ENCODE measurements around the gene SPTY2D1.
"Not testable (repeated sequence)": the region's sequence is repeated elsewhere in the genome, so short reads cannot be mapped to it uniquely, and the experiment has no call there.

SPTY2D1 gene

DNA sequence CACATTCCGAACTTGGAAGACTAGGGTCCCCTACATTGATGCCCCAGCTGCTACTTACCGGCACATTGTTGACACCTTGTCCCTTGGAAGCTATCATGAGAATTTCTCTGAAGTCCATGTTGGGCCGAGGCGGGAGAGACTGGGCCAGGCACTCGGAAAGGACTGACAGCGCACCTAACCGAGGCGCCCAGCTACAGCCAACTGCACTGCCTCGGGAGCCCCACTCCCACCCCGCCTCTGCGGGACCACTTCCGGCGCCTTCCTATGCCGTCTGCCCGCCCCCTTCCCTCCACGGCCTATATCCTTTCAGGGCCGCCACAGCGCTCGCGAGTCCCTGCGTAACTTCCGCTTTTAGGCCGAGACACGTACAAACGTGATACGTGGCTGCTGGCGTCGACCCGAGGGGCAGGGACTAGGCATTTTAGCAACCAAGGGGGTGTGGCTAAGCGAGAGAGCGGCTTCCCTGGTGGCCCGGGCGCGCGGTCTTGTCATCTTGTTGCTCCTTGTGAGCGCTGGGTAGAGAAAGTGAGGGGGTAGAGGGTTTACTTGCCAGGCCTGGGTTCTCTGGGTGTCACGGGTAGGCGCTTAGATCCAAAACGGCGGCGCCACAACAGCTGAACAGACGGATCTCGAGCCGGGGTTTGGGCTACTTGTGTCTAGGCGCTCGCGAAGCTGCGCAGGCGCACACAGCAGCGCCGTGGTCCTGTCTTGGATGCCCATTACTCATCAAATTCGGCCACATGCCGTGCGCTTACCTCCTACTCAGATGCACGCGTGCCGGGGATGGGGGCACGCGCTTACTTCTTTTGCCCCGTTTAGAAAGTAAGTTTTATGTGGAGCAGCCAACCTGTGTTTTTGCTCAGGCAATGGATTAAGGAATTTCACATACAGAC, at the start of gene SPTY2D1:
SPTY2D1 (minus strand) TSS at position 203 of the 893 bp plus-strand sequence; CDS start at position 118, 85 bp downstream.
- no peaks in the 10 kb centered on the region for H3K27me3 ChIP-seq (replicated peaks; ENCODE audit: control insufficient read depth, insufficient read depth, low read length)
- no peaks in the 10 kb centered on the region for H3K36me3 ChIP-seq (ENCODE audit: control insufficient read depth, insufficient read depth, low read length, severe bottlenecking)
- H3K4me3 ChIP-seq (ENCODE audit: low read length), result peak within 1 kb of the TSS; percentile 99
- no peaks in the 10 kb centered on the region for H3K9me3 ChIP-seq (ENCODE audit: control insufficient read depth, low read length)
- H3K4me1 ChIP-seq (ENCODE audit: control insufficient read depth, insufficient read depth, low read length), result peaks cover 21% of the 10 kb centered on the region
- DNase-seq (ENCODE audit: low read depth), result peak; percentile 100
- H3K9ac ChIP-seq (ENCODE audit: low read length), result peak within 1 kb of the TSS; percentile 97

GRCh38 chr11:18682466-18682865, 48.3 kb upstream of the SPTY2D1 start:
- no peak for DNase-seq (ENCODE audit: low read depth)
- Histone ChIP-seq H3K27me3 (replicated peaks; ENCODE audit: control insufficient read depth, insufficient read depth, low read length) (no peaks in the 10 kb centered on the region), H3K4me3 (ENCODE audit: low read length) (no peak overlapping the region), H3K4me1 (ENCODE audit: control insufficient read depth, insufficient read depth, low read length) (no peaks in the 10 kb centered on the region), H3K9ac (ENCODE audit: low read length) (no peak overlapping the region), H3K9me3 (ENCODE audit: control insufficient read depth, low read length) (no peaks in the 10 kb centered on the region), H3K36me3 (ENCODE audit: control insufficient read depth, insufficient read depth, low read length, severe bottlenecking) (no peaks in the 10 kb centered on the region)

GRCh38 chr11:18681949-18682348, 47.8 kb upstream of the SPTY2D1 start:
- not testable (repeated sequence) for DNase-seq (ENCODE audit: low read depth); H3K36me3 ChIP-seq (ENCODE audit: control insufficient read depth, insufficient read depth, low read length, severe bottlenecking); H3K9me3 ChIP-seq (ENCODE audit: control insufficient read depth, low read length); H3K4me1 ChIP-seq (ENCODE audit: control insufficient read depth, insufficient read depth, low read length); H3K4me3 ChIP-seq (ENCODE audit: low read length); H3K27me3 ChIP-seq (replicated peaks; ENCODE audit: control insufficient read depth, insufficient read depth, low read length); H3K9ac ChIP-seq (ENCODE audit: low read length)

GRCh38 chr11:18677560-18677959, 43.4 kb upstream of the SPTY2D1 start:
- Histone ChIP-seq H3K4me3 (ENCODE audit: low read length) (no peak overlapping the region), H3K9me3 (ENCODE audit: control insufficient read depth, low read length) (no peaks in the 10 kb centered on the region), H3K4me1 (ENCODE audit: control insufficient read depth, insufficient read depth, low read length) (no peaks in the 10 kb centered on the region)

GRCh38 chr11:18676803-18677202, 42.7 kb upstream of the SPTY2D1 start:
- H3K4me1 ChIP-seq (ENCODE audit: control insufficient read depth, insufficient read depth, low read length), result no peaks in the 10 kb centered on the region
- H3K9ac ChIP-seq (ENCODE audit: low read length), result no peak overlapping the region
- no peaks in the 10 kb centered on the region for H3K9me3 ChIP-seq (ENCODE audit: control insufficient read depth, low read length)
- H3K27me3 ChIP-seq (replicated peaks; ENCODE audit: control insufficient read depth, insufficient read depth, low read length), result no peaks in the 10 kb centered on the region
- no peaks in the 10 kb centered on the region for H3K36me3 ChIP-seq (ENCODE audit: control insufficient read depth, insufficient read depth, low read length, severe bottlenecking)
- DNase-seq (ENCODE audit: low read depth), result no peak
- H3K4me3 ChIP-seq (ENCODE audit: low read length), result no peak overlapping the region

More at GRCh38 chr11:18677560-18677959, 43.4 kb upstream of the SPTY2D1 start:
- no peak for DNase-seq (ENCODE audit: low read depth)
- H3K36me3 ChIP-seq (ENCODE audit: control insufficient read depth, insufficient read depth, low read length, severe bottlenecking), result no peaks in the 10 kb centered on the region
- no peak overlapping the region for H3K9ac ChIP-seq (ENCODE audit: low read length)
- H3K27me3 ChIP-seq (replicated peaks; ENCODE audit: control insufficient read depth, insufficient read depth, low read length), result no peaks in the 10 kb centered on the region

- not testable (repeated sequence) for H3K4me3 ChIP-seq (ENCODE audit: low read length); H3K36me3 ChIP-seq (ENCODE audit: control insufficient read depth, insufficient read depth, low read length, severe bottlenecking); H3K9me3 ChIP-seq (ENCODE audit: control insufficient read depth, low read length); H3K4me1 ChIP-seq (ENCODE audit: control insufficient read depth, insufficient read depth, low read length); H3K9ac ChIP-seq (ENCODE audit: low read length); DNase-seq (ENCODE audit: low read depth); H3K27me3 ChIP-seq (replicated peaks; ENCODE audit: control insufficient read depth, insufficient read depth, low read length)
Observed at GRCh38 chr11:18672209-18672608, 38.1 kb upstream of the SPTY2D1 start.

- H3K4me1 ChIP-seq (ENCODE audit: control insufficient read depth, insufficient read depth, low read length), result no peaks in the 10 kb centered on the region
- no peaks in the 10 kb centered on the region for H3K9me3 ChIP-seq (ENCODE audit: control insufficient read depth, low read length)
- H3K27me3 ChIP-seq (replicated peaks; ENCODE audit: control insufficient read depth, insufficient read depth, low read length), result no peaks in the 10 kb centered on the region
- H3K4me3 ChIP-seq (ENCODE audit: low read length), result no peak overlapping the region
- no peak for DNase-seq (ENCODE audit: low read depth)
- no peaks in the 10 kb centered on the region for H3K36me3 ChIP-seq (ENCODE audit: control insufficient read depth, insufficient read depth, low read length, severe bottlenecking)
- no peak overlapping the region for H3K9ac ChIP-seq (ENCODE audit: low read length)
Observed at GRCh38 chr11:18671246-18671645, 37.1 kb upstream of the SPTY2D1 start.

DNA sequence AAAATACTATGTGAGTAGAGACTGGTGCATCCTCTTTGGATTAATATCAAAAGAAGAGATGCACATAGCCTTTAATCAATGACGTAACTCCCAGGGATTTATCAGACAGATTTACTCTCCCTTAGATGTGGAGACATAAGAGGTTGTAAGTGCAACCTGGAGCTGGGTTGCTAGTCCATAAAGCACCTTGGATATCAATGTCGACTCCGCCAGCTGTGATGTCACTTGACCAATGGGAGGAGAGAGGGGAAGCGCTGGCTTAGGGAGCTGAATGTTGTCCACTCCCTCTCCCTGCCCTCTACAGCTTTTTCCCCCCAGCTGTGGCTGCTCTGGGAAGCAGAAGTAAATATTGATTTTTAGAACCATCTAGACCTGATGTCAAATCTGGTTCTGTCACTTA, 35.6 kb upstream of the SPTY2D1 start:
- Histone ChIP-seq H3K4me1 (ENCODE audit: control insufficient read depth, insufficient read depth, low read length) (no peaks in the 10 kb centered on the region), H3K9ac (ENCODE audit: low read length) (no peak overlapping the region), H3K27me3 (replicated peaks; ENCODE audit: control insufficient read depth, insufficient read depth, low read length) (no peaks in the 10 kb centered on the region), H3K36me3 (ENCODE audit: control insufficient read depth, insufficient read depth, low read length, severe bottlenecking) (no peaks in the 10 kb centered on the region), H3K4me3 (ENCODE audit: low read length) (no peak overlapping the region), H3K9me3 (ENCODE audit: control insufficient read depth, low read length) (no peaks in the 10 kb centered on the region)
- DNase-seq (ENCODE audit: low read depth), result no peak

- DNase-seq (ENCODE audit: low read depth), result no peak
- Histone ChIP-seq H3K9me3 (ENCODE audit: control insufficient read depth, low read length) (no peaks in the 10 kb centered on the region), H3K4me1 (ENCODE audit: control insufficient read depth, insufficient read depth, low read length) (no peaks in the 10 kb centered on the region), H3K4me3 (ENCODE audit: low read length) (no peak overlapping the region), H3K36me3 (ENCODE audit: control insufficient read depth, insufficient read depth, low read length, severe bottlenecking) (no peaks in the 10 kb centered on the region), H3K27me3 (replicated peaks; ENCODE audit: control insufficient read depth, insufficient read depth, low read length) (no peaks in the 10 kb centered on the region), H3K9ac (ENCODE audit: low read length) (no peak overlapping the region)
Observed at GRCh38 chr11:18669219-18669596, 35.1 kb upstream of the SPTY2D1 start.

GRCh38 chr11:18668131-18668530, 34.0 kb upstream of the SPTY2D1 start:
- H3K27me3 ChIP-seq (replicated peaks; ENCODE audit: control insufficient read depth, insufficient read depth, low read length), result no peaks in the 10 kb centered on the region
- no peak overlapping the region for H3K9ac ChIP-seq (ENCODE audit: low read length)
- no peaks in the 10 kb centered on the region for H3K4me1 ChIP-seq (ENCODE audit: control insufficient read depth, insufficient read depth, low read length)
- H3K9me3 ChIP-seq (ENCODE audit: control insufficient read depth, low read length), result no peaks in the 10 kb centered on the region
- H3K4me3 ChIP-seq (ENCODE audit: low read length), result no peak overlapping the region
- no peak for DNase-seq (ENCODE audit: low read depth)
- no peaks in the 10 kb centered on the region for H3K36me3 ChIP-seq (ENCODE audit: control insufficient read depth, insufficient read depth, low read length, severe bottlenecking)

DNA sequence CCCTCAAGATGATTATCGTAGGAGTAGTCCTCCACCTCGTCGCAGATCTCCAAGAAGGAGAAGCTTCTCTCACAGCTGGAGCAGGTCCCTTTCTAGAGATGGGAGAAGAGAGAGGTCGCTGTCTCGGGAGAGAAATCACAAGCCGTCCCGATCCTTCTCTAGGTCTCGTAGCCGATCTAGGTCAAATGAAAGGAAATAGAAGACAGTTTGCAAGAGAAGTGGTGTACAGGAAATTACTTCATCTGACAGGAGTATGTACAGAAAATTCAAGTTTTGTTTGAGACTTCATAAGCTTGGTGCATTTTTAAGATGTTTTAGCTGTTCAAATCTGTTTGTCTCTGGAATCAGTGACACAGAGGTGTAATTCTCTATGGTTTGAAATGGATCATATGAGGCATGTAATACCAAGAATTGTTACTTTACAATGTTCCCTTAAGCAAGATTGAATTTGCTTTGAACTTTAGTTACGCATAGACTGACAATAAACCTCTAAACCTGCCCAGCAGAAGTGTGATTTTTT, 31.3 kb upstream of the SPTY2D1 start:
- not testable (repeated sequence) for H3K9me3 ChIP-seq (ENCODE audit: control insufficient read depth, low read length); H3K36me3 ChIP-seq (ENCODE audit: control insufficient read depth, insufficient read depth, low read length, severe bottlenecking); H3K4me1 ChIP-seq (ENCODE audit: control insufficient read depth, insufficient read depth, low read length); H3K9ac ChIP-seq (ENCODE audit: low read length); H3K27me3 ChIP-seq (replicated peaks; ENCODE audit: control insufficient read depth, insufficient read depth, low read length); H3K4me3 ChIP-seq (ENCODE audit: low read length); DNase-seq (ENCODE audit: low read depth)
